ENCODE results near the gene PATZ1. TPM values are rescaled to one million over a fixed set of nuclear protein-coding genes. Genes with fewer than 3 reads are reported as not detected.

PATZ1 gene
- total RNA-seq, 2 experiments from 2014 or later, result 34.1 to 34.3 TPM

DNA sequence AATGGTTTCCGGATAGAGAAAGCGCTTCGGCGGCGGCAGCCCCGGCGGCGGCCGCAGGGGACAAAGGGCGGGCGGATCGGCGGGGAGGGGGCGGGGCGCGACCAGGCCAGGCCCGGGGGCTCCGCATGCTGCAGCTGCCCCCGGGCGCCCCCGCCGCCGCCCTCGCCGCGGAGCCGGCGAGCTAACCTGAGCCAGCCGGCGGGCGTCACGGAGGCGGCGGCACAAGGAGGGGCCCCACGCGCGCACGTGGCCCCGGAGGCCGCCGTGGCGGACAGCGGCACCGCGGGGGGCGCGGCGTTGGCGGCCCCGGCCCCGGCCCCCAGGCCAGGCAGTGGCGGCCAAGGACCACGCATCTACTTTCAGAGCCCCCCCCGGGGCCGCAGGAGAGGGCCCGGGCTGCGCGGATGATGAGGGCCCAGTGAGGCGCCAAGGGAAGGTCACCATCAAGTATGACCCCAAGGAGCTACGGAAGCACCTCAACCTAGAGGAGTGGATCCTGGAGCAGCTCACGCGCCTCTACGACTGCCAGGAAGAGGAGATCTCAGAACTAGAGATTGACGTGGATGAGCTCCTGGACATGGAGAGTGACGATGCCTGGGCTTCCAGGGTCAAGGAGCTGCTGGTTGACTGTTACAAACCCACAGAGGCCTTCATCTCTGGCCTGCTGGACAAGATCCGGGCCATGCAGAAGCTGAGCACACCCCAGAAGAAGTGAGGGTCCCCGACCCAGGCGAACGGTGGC lies 69.5 kb downstream of the PATZ1 start:
- POLR2A ChIA-PET, result interaction anchor here (0.7 kb wide), 1 partner anchor 14 kb away, joined by 3 read pairs; no protein-coding TSS in a partner anchor
- CTCF ChIA-PET, result interaction anchor here (0.6 kb wide), 1 partner anchor 99 kb away, joined by 3 read pairs; no protein-coding TSS in a partner anchor

Other genes with a start within 250 kb of the PATZ1 start
- gene SELENOM, start 238.8 kb downstream of the PATZ1 start, total RNA-seq, result 1 to 10 TPM; 7.4 to 8.0 TPM
- under 1 TPM in 1 of 2 experiments, not detected in 1; 0.15 TPM for gene INPP5J, start 223.4 kb downstream of the PATZ1 start, total RNA-seq
- gene PLA2G3, start 205.8 kb downstream of the PATZ1 start, total RNA-seq, result not detected
- gene RNF185, start 186.2 kb downstream of the PATZ1 start, total RNA-seq, result 10 to 100 TPM; 24.8 to 25.7 TPM
- 10 to 100 TPM; 27.2 to 27.8 TPM for gene LIMK2, start 134.0 kb downstream of the PATZ1 start, total RNA-seq
- 1 to 10 TPM; 6.9 to 7.5 TPM for gene PIK3IP1, start 53.9 kb downstream of the PATZ1 start, total RNA-seq
- 100 to 1,000 TPM; 109 to 123 TPM for gene DRG1, start 53.3 kb upstream of the PATZ1 start, total RNA-seq
- 10 to 100 TPM; 46.1 to 54.0 TPM for gene EIF4ENIF1, start 143.5 kb upstream of the PATZ1 start, total RNA-seq
- 100 to 1,000 TPM; 143 to 144 TPM for gene SFI1, start 150.2 kb upstream of the PATZ1 start, total RNA-seq

Data from activated CD8-positive, alpha-beta memory T cell treated with anti-CD3 and anti-CD28 coated beads for 36 hours (primary cell).